ENCODE measurements around the gene CAMK2D.

The CAMK2D gene

GRCh38 chr4:113537203-113537602 lies 224.3 kb downstream of the CAMK2D start:
- no peak overlapping the region for H3K4me3 ChIP-seq (ENCODE audit: low read depth in 1 of 5, low read length in 5 of 5)
- no peak overlapping the region for H3K27ac ChIP-seq (ENCODE audit: low read depth, low read length)

DNA sequence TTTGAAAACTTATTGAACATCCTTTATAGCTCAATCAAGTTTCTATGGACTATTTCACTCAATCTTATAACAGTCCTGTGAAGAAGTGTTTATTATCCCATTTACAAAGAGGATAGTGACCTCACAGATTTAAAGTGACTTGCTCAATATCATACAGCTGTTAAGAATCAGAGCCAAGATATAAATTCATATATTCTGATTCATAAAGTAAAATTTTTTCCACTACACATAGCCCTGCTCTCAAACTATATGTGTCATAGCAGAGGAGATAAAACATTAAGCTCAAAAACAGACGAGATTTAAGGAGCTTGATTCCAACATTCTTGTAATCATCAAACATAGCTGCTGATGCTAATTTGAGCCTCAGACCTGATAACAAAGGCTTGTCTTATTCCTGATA lies 226.8 kb downstream of the CAMK2D start:
- H3K4me1 ChIP-seq (ENCODE audit: control insufficient read depth in 5 of 5, insufficient read depth in 5 of 5, low read length in 5 of 5): peaks cover 0 to 9% (median 0%) of the 10 kb centered on the region in 5 donors
- no peaks in the 10 kb centered on the region for H3K9me3 ChIP-seq (ENCODE audit: control insufficient read depth in 5 of 5, low read length in 5 of 5)
- no peak overlapping the region for H3K27ac ChIP-seq (ENCODE audit: low read depth, low read length)
- no peak overlapping the region for H3K9ac ChIP-seq (ENCODE audit: low read length in 5 of 5)
- H3K4me3 ChIP-seq (ENCODE audit: low read depth in 1 of 5, low read length in 5 of 5): no peak overlapping the region
- no peaks in the 10 kb centered on the region for H3K27me3 ChIP-seq (ENCODE audit: control insufficient read depth in 5 of 5, insufficient read depth in 4 of 5, low read length in 5 of 5)
- H3K36me3 ChIP-seq (ENCODE audit: control insufficient read depth in 5 of 5, insufficient read depth in 5 of 5, low read length in 5 of 5): peaks cover 0 to 12% (median 2%) of the 10 kb centered on the region in 5 donors

More at GRCh38 chr4:113537203-113537602, 224.3 kb downstream of the CAMK2D start:
- H3K4me1 ChIP-seq (ENCODE audit: control insufficient read depth in 5 of 5, insufficient read depth in 5 of 5, low read length in 5 of 5): peaks cover 0 to 9% (median 4%) of the 10 kb centered on the region in 5 donors
- H3K36me3 ChIP-seq (ENCODE audit: control insufficient read depth in 5 of 5, insufficient read depth in 5 of 5, low read length in 5 of 5): peaks cover 0 to 4% (median 0%) of the 10 kb centered on the region in 5 donors
- no peaks in the 10 kb centered on the region for H3K27me3 ChIP-seq (ENCODE audit: control insufficient read depth in 5 of 5, insufficient read depth in 4 of 5, low read length in 5 of 5)
- H3K9me3 ChIP-seq (ENCODE audit: control insufficient read depth in 5 of 5, low read length in 5 of 5): no peaks in the 10 kb centered on the region
- no peak overlapping the region for H3K9ac ChIP-seq (ENCODE audit: low read length in 5 of 5)

- Histone ChIP-seq H3K27me3 (ENCODE audit: control insufficient read depth in 5 of 5, insufficient read depth in 4 of 5, low read length in 5 of 5) (no peaks in the 10 kb centered on the region), H3K4me3 (ENCODE audit: low read depth in 1 of 5, low read length in 5 of 5) (no peak overlapping the region), H3K9ac (ENCODE audit: low read length in 5 of 5) (no peak overlapping the region), H3K9me3 (ENCODE audit: control insufficient read depth in 5 of 5, low read length in 5 of 5) (no peaks in the 10 kb centered on the region), H3K4me1 (ENCODE audit: control insufficient read depth in 5 of 5, insufficient read depth in 5 of 5, low read length in 5 of 5) (no peaks in the 10 kb centered on the region), H3K27ac (ENCODE audit: low read depth, low read length) (no peak overlapping the region), H3K36me3 (ENCODE audit: control insufficient read depth in 5 of 5, insufficient read depth in 5 of 5, low read length in 5 of 5) (peaks cover 2 to 28% (median 5%) of the 10 kb centered on the region in 5 donors)
Observed at GRCh38 chr4:113531572-113531971, 230.0 kb downstream of the CAMK2D start.

DNA sequence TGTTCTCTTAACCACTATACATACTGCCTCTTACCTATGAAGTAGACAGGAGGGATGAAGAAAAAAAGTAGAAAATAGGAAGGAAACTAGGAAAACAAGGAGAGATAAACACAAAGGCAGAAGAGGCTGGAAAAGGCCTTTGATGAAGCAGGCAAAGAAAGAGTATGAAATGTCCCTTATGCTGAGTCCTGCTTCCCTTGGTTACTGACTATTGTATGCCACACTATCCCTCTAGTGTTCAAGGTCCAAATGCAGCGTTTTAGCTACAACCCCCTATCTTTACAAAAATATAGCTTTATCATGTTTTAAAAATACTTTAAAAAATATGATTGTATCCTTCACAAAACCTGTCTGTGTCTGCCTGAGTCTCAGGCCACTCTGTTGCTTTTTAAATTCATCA lies 233.1 kb downstream of the CAMK2D start:
- H3K27ac ChIP-seq (ENCODE audit: low read depth, low read length): no peak overlapping the region
- H3K4me3 ChIP-seq (ENCODE audit: low read depth in 1 of 5, low read length in 5 of 5): no peak overlapping the region
- peaks cover 0 to 6% (median 0%) of the 10 kb centered on the region in 5 donors for H3K4me1 ChIP-seq (ENCODE audit: control insufficient read depth in 5 of 5, insufficient read depth in 5 of 5, low read length in 5 of 5)
- H3K27me3 ChIP-seq (ENCODE audit: control insufficient read depth in 5 of 5, insufficient read depth in 4 of 5, low read length in 5 of 5): no peaks in the 10 kb centered on the region
- peaks cover 2 to 44% (median 4%) of the 10 kb centered on the region in 5 donors for H3K36me3 ChIP-seq (ENCODE audit: control insufficient read depth in 5 of 5, insufficient read depth in 5 of 5, low read length in 5 of 5)
- H3K9me3 ChIP-seq (ENCODE audit: control insufficient read depth in 5 of 5, low read length in 5 of 5): no peaks in the 10 kb centered on the region
- H3K9ac ChIP-seq (ENCODE audit: low read length in 5 of 5): no peak overlapping the region

GRCh38 chr4:113525521-113525920 lies 236.0 kb downstream of the CAMK2D start:
- H3K36me3 ChIP-seq (ENCODE audit: control insufficient read depth in 5 of 5, insufficient read depth in 5 of 5, low read length in 5 of 5): peaks cover 5 to 38% (median 7%) of the 10 kb centered on the region in 5 donors
- no peak overlapping the region for H3K4me3 ChIP-seq (ENCODE audit: low read depth in 1 of 5, low read length in 5 of 5)
- H3K9ac ChIP-seq (ENCODE audit: low read length in 5 of 5): no peak overlapping the region
- no peaks in the 10 kb centered on the region for H3K27me3 ChIP-seq (ENCODE audit: control insufficient read depth in 5 of 5, insufficient read depth in 4 of 5, low read length in 5 of 5)
- no peaks in the 10 kb centered on the region for H3K9me3 ChIP-seq (ENCODE audit: control insufficient read depth in 5 of 5, low read length in 5 of 5)
- no peak overlapping the region for H3K27ac ChIP-seq (ENCODE audit: low read depth, low read length)
- peaks cover 0 to 6% (median 0%) of the 10 kb centered on the region in 5 donors for H3K4me1 ChIP-seq (ENCODE audit: control insufficient read depth in 5 of 5, insufficient read depth in 5 of 5, low read length in 5 of 5)

DNA sequence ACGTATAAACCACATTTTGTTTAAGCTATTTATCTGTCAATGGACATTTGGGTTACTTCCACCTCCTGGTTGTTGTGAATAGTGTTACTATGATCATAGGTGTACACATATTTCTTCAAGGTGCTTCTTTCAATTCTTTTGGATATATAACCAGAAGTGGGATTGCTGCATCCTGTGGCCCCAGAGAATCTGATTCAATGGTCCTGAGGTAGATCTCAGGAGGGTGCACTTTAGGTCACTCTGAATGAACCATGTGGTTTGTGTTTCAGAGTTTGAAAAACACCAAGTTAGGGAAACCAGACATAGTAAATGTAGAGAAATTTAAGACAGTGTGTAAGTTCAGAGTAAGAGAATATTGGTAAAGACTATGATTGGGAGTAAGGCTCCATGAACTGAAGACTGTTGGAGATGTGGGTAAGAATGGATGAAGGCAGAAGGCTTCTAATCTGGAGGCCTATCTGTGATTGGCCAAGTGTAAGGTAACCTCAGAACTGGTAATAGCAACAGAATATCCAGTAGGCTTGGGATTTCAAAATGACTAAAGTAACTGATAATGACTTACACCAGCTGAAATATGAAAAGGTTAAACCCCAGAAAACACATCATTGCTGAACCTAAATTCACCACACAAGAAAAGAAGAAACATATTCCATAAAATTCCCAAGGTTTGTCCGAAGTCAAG lies 236.9 kb downstream of the CAMK2D start:
- Histone ChIP-seq H3K27me3 (ENCODE audit: control insufficient read depth in 5 of 5, insufficient read depth in 4 of 5, low read length in 5 of 5) (no peaks in the 10 kb centered on the region), H3K4me3 (ENCODE audit: low read depth in 1 of 5, low read length in 5 of 5) (no peak overlapping the region), H3K27ac (ENCODE audit: low read depth, low read length) (no peak overlapping the region)

DNA sequence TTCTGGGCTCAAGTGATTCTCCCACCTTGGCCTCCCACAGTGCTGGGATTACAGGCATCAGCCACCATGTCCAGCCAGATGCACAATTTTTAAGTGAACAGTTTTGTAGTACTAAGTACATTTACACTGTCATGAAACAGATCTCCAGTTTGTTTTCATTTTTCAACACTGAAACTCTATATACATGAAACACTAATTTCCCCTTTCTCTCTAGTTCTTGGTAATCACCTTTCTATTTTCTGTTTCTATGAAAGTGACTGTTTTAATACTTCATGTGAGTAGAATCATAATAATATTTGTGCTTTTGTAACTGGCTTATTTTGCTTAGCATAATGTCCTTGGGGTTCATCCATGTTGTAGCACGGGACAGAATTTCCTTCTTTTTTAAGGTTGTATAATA lies 237.4 kb downstream of the CAMK2D start:
- no peak overlapping the region for H3K4me3 ChIP-seq (ENCODE audit: low read depth in 1 of 5, low read length in 5 of 5)
- peaks cover 2 to 30% (median 7%) of the 10 kb centered on the region in 5 donors for H3K36me3 ChIP-seq (ENCODE audit: control insufficient read depth in 5 of 5, insufficient read depth in 5 of 5, low read length in 5 of 5)
- peaks cover 0 to 6% (median 0%) of the 10 kb centered on the region in 5 donors for H3K4me1 ChIP-seq (ENCODE audit: control insufficient read depth in 5 of 5, insufficient read depth in 5 of 5, low read length in 5 of 5)
- no peak overlapping the region for H3K9ac ChIP-seq (ENCODE audit: low read length in 5 of 5)
- H3K27me3 ChIP-seq (ENCODE audit: control insufficient read depth in 5 of 5, insufficient read depth in 4 of 5, low read length in 5 of 5): no peaks in the 10 kb centered on the region
- H3K27ac ChIP-seq (ENCODE audit: low read depth, low read length): no peak overlapping the region
- no peaks in the 10 kb centered on the region for H3K9me3 ChIP-seq (ENCODE audit: control insufficient read depth in 5 of 5, low read length in 5 of 5)

More for the DNA sequence above, 236.9 kb downstream of the CAMK2D start:
- Histone ChIP-seq H3K9ac (ENCODE audit: low read length in 5 of 5) (no peak overlapping the region), H3K9me3 (ENCODE audit: control insufficient read depth in 5 of 5, low read length in 5 of 5) (no peaks in the 10 kb centered on the region), H3K36me3 (ENCODE audit: control insufficient read depth in 5 of 5, insufficient read depth in 5 of 5, low read length in 5 of 5) (peaks cover 3 to 36% (median 7%) of the 10 kb centered on the region in 5 donors), H3K4me1 (ENCODE audit: control insufficient read depth in 5 of 5, insufficient read depth in 5 of 5, low read length in 5 of 5) (peaks cover 0 to 6% (median 0%) of the 10 kb centered on the region in 5 donors)

- Histone ChIP-seq H3K36me3 (ENCODE audit: control insufficient read depth in 5 of 5, insufficient read depth in 5 of 5, low read length in 5 of 5) (peaks cover 2 to 25% (median 7%) of the 10 kb centered on the region in 5 donors), H3K9ac (ENCODE audit: low read length in 5 of 5) (no peak overlapping the region), H3K27ac (ENCODE audit: low read depth, low read length) (no peak overlapping the region), H3K9me3 (ENCODE audit: control insufficient read depth in 5 of 5, low read length in 5 of 5) (no peaks in the 10 kb centered on the region), H3K4me3 (ENCODE audit: low read depth in 1 of 5, low read length in 5 of 5) (no peak overlapping the region), H3K27me3 (ENCODE audit: control insufficient read depth in 5 of 5, insufficient read depth in 4 of 5, low read length in 5 of 5) (no peaks in the 10 kb centered on the region), H3K4me1 (ENCODE audit: control insufficient read depth in 5 of 5, insufficient read depth in 5 of 5, low read length in 5 of 5) (peaks cover 0 to 6% (median 0%) of the 10 kb centered on the region in 5 donors)
Observed at GRCh38 chr4:113522433-113522832, 239.1 kb downstream of the CAMK2D start.

- H3K27ac ChIP-seq (ENCODE audit: low read depth, low read length): no peak overlapping the region
- no peak overlapping the region for H3K9ac ChIP-seq (ENCODE audit: low read length in 5 of 5)
- H3K4me3 ChIP-seq (ENCODE audit: low read depth in 1 of 5, low read length in 5 of 5): no peak overlapping the region
- peaks cover 0 to 6% (median 0%) of the 10 kb centered on the region in 5 donors for H3K4me1 ChIP-seq (ENCODE audit: control insufficient read depth in 5 of 5, insufficient read depth in 5 of 5, low read length in 5 of 5)
- no peaks in the 10 kb centered on the region for H3K9me3 ChIP-seq (ENCODE audit: control insufficient read depth in 5 of 5, low read length in 5 of 5)
- no peaks in the 10 kb centered on the region for H3K27me3 ChIP-seq (ENCODE audit: control insufficient read depth in 5 of 5, insufficient read depth in 4 of 5, low read length in 5 of 5)
- peaks cover 14 to 23% (median 18%) of the 10 kb centered on the region in 5 donors for H3K36me3 ChIP-seq (ENCODE audit: control insufficient read depth in 5 of 5, insufficient read depth in 5 of 5, low read length in 5 of 5)
Observed at GRCh38 chr4:113513382-113513781, 248.2 kb downstream of the CAMK2D start.

GRCh38 chr4:113512880-113513279 lies 248.7 kb downstream of the CAMK2D start:
- no peak overlapping the region for H3K9ac ChIP-seq (ENCODE audit: low read length in 5 of 5)
- no peaks in the 10 kb centered on the region for H3K9me3 ChIP-seq (ENCODE audit: control insufficient read depth in 5 of 5, low read length in 5 of 5)
- H3K36me3 ChIP-seq (ENCODE audit: control insufficient read depth in 5 of 5, insufficient read depth in 5 of 5, low read length in 5 of 5): peaks cover 15 to 23% (median 19%) of the 10 kb centered on the region in 5 donors
- H3K27me3 ChIP-seq (ENCODE audit: control insufficient read depth in 5 of 5, insufficient read depth in 4 of 5, low read length in 5 of 5): no peaks in the 10 kb centered on the region
- no peak overlapping the region for H3K27ac ChIP-seq (ENCODE audit: low read depth, low read length)
- peaks cover 0 to 6% (median 0%) of the 10 kb centered on the region in 5 donors for H3K4me1 ChIP-seq (ENCODE audit: control insufficient read depth in 5 of 5, insufficient read depth in 5 of 5, low read length in 5 of 5)
- no peak overlapping the region for H3K4me3 ChIP-seq (ENCODE audit: low read depth in 1 of 5, low read length in 5 of 5)
